ENCODE measurements around the gene NXNL2.

Gene NXNL2

DNA sequence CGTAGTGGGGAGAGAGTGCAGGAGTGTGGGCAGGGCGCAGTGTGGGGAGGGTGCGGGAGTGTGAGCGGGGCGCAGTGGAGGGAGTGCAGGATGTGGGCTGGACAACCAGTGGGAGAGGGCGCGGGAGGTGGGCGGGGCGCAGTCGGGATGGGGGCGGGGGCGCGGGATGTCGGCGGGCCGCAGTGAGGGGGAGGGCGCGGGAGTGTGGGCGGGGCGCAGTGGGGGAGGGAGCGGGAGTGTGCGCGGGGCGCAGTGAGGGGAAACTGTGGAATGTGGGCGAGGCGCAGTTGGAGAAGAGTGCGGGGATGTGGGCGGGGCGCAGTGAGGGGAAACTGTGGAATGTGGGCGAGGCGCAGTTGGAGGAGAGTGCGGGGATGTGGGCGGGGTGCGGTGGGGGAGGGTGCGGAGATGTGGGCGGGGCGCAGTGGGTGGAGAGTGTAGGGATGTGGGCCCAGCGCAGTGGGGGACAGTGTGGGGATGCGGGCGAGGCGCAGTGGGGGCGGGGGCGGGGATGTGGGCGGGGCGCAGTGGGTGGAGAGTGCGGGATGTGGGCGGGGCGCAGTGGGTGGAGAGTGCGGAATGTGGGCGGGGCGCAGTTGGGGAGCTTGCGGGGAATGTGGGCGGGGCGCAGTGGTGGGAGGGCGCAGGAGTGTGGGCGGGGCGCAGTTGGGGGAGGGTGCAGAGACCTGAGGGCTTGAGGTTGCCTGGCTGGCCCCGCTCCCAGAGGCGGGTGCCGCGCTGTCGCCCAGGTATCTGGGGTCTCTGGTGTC, at the start of gene NXNL2:
Gene NXNL2, plus strand, starts transcription at position 723 of the 770 bp plus-strand sequence. CDS start 257 bp downstream, outside the sequence.
- Mint-ChIP-seq H3K27ac (no peak within 1 kb of the TSS), H3K4me3 (peak within 1 kb of the TSS; percentile 34), H3K36me3 (ENCODE audit: low read depth) (no peaks in the 10 kb centered on the region), H3K27me3 (ENCODE audit: low read depth) (peaks cover 68% of the 10 kb centered on the region), H3K4me1 (ENCODE audit: low read depth) (peaks cover 3% of the 10 kb centered on the region), H3K9me3 (no peaks in the 10 kb centered on the region)
- DNase-seq (ENCODE audit: low spot score), result no peak

DNA sequence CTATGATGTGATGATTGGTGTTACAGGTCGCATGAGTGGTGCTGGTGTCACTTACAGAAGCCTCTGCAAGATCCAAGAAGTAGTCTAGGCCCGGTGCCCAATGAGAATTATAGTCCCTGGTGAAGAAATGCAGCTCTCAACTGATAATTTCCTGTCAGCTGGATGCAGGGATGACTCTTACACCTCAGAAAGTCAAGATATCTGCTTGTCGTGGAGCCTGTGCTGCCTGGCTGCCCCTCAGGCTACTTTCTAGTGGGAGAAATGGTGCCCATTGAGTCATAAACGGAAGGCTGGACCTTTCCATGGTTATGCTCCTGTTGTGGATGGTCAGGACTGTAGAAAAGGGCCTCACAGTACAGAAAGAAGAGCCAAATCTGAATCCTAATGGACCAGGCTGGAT, 46.8 kb upstream of the NXNL2 start:
- no peaks in the 10 kb centered on the region for H3K27me3 Mint-ChIP-seq (ENCODE audit: low read depth)
- DNase-seq (ENCODE audit: low spot score), result no peak
- H3K4me3 Mint-ChIP-seq, result no peak overlapping the region
- H3K27ac Mint-ChIP-seq, result no peak overlapping the region
- H3K9me3 Mint-ChIP-seq, result no peaks in the 10 kb centered on the region
- no peaks in the 10 kb centered on the region for H3K36me3 Mint-ChIP-seq (ENCODE audit: low read depth)
- no peaks in the 10 kb centered on the region for H3K4me1 Mint-ChIP-seq (ENCODE audit: low read depth)

DNA sequence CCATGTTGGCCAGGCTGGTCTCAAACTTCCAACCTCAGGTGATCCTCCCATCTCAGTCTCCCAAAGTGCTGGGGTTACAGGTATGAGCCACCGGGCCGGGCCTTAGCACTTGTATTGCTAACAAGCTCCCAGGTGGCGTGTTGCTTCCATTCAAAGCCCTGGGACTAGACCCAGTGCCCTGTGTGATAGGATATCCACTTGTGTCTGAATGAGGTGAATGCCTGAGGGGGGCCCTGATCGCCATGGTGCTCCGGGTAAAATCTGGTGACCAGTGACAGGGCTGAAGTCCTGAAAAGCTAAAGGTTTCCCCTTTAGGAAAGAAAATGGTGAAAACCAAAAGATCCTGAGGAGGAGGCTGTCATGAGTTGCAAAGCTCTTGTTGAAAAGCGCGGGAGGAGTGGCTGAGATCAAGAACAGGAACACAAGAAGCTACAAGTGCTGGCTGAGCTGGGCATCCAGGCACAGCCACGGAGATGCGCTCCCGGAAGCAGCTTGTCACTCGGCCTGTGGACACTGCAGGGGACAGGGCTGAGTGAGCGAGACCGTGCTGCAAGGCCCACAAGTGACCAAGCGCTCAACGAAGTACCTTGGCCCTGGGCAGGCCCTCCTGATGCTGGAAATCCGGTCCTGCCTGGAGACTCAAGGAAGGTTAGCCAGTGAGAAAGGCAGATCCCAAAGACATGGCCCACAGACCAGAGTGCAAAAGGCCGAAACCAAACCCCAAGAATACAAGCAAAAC, 39.8 kb upstream of the NXNL2 start:
- Mint-ChIP-seq H3K36me3 (ENCODE audit: low read depth) (no peaks in the 10 kb centered on the region), H3K9me3 (no peaks in the 10 kb centered on the region), H3K4me1 (ENCODE audit: low read depth) (no peaks in the 10 kb centered on the region), H3K27me3 (ENCODE audit: low read depth) (no peaks in the 10 kb centered on the region), H3K27ac (no peak overlapping the region), H3K4me3 (no peak overlapping the region)
- DNase-seq (ENCODE audit: low spot score), result no peak

DNA sequence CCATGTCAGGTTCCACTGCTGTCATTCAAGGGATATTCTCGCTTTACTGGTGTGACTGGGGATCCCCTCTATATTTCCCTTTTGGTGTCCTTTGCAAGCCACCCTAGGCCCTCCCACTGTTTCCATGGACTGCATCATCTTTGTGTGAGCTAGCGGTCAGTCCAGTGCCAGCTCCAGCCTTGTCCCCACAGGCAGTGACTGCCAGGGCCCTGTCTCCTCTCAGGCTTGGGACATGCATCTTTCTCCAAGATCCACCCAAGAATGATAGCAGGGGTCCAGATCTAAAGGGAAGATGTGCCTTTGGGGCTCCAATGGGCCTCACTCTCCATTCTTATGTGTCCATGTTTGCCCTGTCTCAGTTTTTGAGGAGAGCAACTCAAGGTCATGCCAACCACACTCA, 37.8 kb upstream of the NXNL2 start:
- Mint-ChIP-seq H3K4me3 (no peak overlapping the region), H3K9me3 (no peaks in the 10 kb centered on the region), H3K4me1 (ENCODE audit: low read depth) (no peaks in the 10 kb centered on the region), H3K36me3 (ENCODE audit: low read depth) (no peaks in the 10 kb centered on the region), H3K27me3 (ENCODE audit: low read depth) (no peaks in the 10 kb centered on the region), H3K27ac (no peak overlapping the region)
- no peak for DNase-seq (ENCODE audit: low spot score)

DNA sequence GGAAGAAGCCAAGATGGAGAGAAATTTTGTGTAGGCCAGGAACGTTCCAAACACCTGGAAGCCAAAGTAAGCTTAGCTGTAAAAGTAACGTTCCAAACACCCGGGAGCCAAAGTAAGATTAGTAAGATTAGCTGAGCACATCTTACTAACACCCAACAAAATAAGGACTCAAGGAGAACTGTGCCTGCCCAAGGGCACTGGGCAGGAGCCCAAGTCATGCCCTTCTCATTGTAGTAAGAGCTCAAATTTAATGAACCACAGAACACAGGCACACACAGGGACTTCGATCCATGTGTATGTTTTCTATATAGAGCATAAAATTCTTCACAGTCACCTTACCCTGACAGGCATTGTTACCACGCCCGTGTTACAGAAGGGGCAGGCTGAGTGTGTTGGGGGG, 36.1 kb upstream of the NXNL2 start:
- no peak for DNase-seq (ENCODE audit: low spot score)
- no peak overlapping the region for H3K4me3 Mint-ChIP-seq
- H3K9me3 Mint-ChIP-seq, result no peaks in the 10 kb centered on the region
- H3K4me1 Mint-ChIP-seq (ENCODE audit: low read depth), result no peaks in the 10 kb centered on the region
- H3K27me3 Mint-ChIP-seq (ENCODE audit: low read depth), result no peaks in the 10 kb centered on the region
- no peak overlapping the region for H3K27ac Mint-ChIP-seq
- H3K36me3 Mint-ChIP-seq (ENCODE audit: low read depth), result no peaks in the 10 kb centered on the region

- H3K4me1 Mint-ChIP-seq (ENCODE audit: low read depth), result no peaks in the 10 kb centered on the region
- no peaks in the 10 kb centered on the region for H3K27me3 Mint-ChIP-seq (ENCODE audit: low read depth)
- no peak for DNase-seq (ENCODE audit: low spot score)
- no peaks in the 10 kb centered on the region for H3K36me3 Mint-ChIP-seq (ENCODE audit: low read depth)
- H3K27ac Mint-ChIP-seq, result no peak overlapping the region
- H3K9me3 Mint-ChIP-seq, result no peaks in the 10 kb centered on the region
- no peak overlapping the region for H3K4me3 Mint-ChIP-seq
These were observed 33.9 kb upstream of the NXNL2 start for GRCh38 chr9:88501086-88501485.

GRCh38 chr9:88502552-88503034, 32.4 kb upstream of the NXNL2 start:
- Mint-ChIP-seq H3K9me3 (no peaks in the 10 kb centered on the region), H3K4me3 (no peak overlapping the region), H3K27ac (no peak overlapping the region), H3K27me3 (ENCODE audit: low read depth) (no peaks in the 10 kb centered on the region), H3K4me1 (ENCODE audit: low read depth) (no peaks in the 10 kb centered on the region), H3K36me3 (ENCODE audit: low read depth) (no peaks in the 10 kb centered on the region)
- DNase-seq (ENCODE audit: low spot score), result no peak

- Mint-ChIP-seq H3K27ac (no peak overlapping the region), H3K9me3 (no peaks in the 10 kb centered on the region), H3K4me3 (no peak overlapping the region), H3K4me1 (ENCODE audit: low read depth) (no peaks in the 10 kb centered on the region), H3K27me3 (ENCODE audit: low read depth) (no peaks in the 10 kb centered on the region), H3K36me3 (ENCODE audit: low read depth) (no peaks in the 10 kb centered on the region)
- no peak for DNase-seq (ENCODE audit: low spot score)
These were observed 31.7 kb upstream of the NXNL2 start for GRCh38 chr9:88503081-88503844.

DNA sequence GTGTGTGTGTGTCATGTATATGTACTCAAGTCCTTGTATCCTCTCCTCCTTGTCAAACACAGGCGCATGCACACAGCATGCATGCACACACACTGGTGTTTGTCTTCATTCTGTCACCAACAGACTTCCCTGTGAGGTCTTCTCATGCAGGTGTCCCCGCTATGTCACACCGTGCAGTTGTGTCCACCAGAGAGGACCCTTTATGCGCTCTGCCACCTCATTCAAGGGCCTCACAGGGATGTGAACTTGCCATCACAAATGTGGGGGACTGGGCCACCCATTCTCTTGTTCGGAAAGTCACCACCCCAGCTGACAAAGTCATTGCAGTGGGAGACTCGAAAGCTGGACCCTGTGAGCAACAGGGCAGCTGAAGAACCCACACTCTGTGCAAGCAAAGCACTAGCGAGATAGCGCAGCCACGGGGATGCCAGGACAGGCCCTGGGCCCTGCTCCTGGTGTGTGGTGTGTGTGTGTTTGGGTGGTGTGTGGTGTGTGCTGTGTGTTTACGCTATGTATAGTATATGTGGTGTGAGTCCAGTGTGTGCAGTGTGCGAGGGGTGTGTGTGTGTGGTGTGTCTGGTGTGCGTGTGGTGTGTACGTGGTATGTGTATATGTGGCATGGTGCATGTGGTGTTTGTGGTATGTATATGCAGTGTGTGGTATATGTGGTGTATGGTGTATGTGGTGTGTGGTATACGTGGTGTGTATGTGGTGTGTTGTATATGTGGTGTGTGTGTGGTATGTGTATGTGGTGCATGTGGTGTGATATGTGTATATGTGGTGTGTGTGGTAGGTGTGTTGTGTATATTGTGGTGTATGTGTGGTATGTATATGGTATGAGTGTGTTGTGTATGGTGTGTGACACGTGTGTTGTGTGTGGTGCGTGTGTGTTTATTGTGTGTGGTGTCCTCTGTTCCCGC, 30.9 kb upstream of the NXNL2 start:
- Mint-ChIP-seq H3K9me3 (no peaks in the 10 kb centered on the region), H3K27ac (no peak overlapping the region), H3K4me1 (ENCODE audit: low read depth) (no peaks in the 10 kb centered on the region), H3K36me3 (ENCODE audit: low read depth) (no peaks in the 10 kb centered on the region), H3K4me3 (no peak overlapping the region), H3K27me3 (ENCODE audit: low read depth) (no peaks in the 10 kb centered on the region)
- no peak for DNase-seq (ENCODE audit: low spot score)

DNA sequence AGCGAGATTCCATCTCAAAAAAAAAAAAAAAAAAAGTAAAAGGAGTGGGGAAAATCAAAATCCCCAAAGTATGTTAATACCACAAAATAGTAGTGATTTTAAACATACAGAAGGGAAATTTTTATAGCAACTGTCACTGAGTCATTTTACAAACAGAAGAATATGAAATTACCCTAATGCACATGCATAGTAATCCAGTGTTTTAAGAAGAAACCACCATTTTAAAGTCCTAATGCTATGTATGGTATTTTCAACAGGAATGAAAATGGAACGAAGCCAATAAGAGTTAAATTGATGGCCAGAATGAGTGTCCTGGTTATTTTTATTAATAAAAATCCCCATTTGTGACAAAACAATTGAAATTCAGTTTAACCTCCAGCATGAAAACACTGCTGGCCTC, 26.7 kb upstream of the NXNL2 start:
- Mint-ChIP-seq H3K4me1 (ENCODE audit: low read depth) (no peaks in the 10 kb centered on the region), H3K9me3 (no peaks in the 10 kb centered on the region), H3K27me3 (ENCODE audit: low read depth) (no peaks in the 10 kb centered on the region), H3K4me3 (no peak overlapping the region), H3K36me3 (ENCODE audit: low read depth) (no peaks in the 10 kb centered on the region), H3K27ac (no peak overlapping the region)
- DNase-seq (ENCODE audit: low spot score), result no peak

GRCh38 chr9:88511906-88512305, 23.1 kb upstream of the NXNL2 start:
- Mint-ChIP-seq H3K36me3 (ENCODE audit: low read depth) (no peaks in the 10 kb centered on the region), H3K27me3 (ENCODE audit: low read depth) (no peaks in the 10 kb centered on the region), H3K9me3 (no peaks in the 10 kb centered on the region), H3K4me3 (no peak overlapping the region), H3K4me1 (ENCODE audit: low read depth) (no peaks in the 10 kb centered on the region), H3K27ac (no peak overlapping the region)
- no peak for DNase-seq (ENCODE audit: low spot score)

DNA sequence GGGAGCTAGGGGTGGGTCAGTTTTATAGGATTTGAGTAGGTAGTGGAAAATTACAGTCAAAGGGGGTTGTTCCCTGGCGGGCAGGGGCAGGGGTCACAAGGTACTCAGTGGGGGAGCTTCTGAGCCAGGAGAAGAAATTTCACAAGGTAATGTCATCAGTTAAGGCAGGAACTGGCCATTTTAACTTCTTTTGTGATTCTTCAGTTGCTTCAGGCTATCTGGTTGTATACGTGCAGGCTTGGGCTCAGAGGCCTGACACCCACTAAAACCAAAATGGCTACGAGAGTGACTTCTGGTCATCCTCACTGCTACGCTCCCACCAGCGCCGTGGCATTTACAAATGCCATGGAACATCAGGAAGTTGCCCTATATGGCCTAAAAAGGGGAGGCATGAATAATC, 20.7 kb upstream of the NXNL2 start:
- Mint-ChIP-seq H3K9me3 (no peaks in the 10 kb centered on the region), H3K27ac (no peak overlapping the region), H3K36me3 (ENCODE audit: low read depth) (no peaks in the 10 kb centered on the region), H3K4me1 (ENCODE audit: low read depth) (no peaks in the 10 kb centered on the region), H3K4me3 (no peak overlapping the region), H3K27me3 (ENCODE audit: low read depth) (no peaks in the 10 kb centered on the region)
- no peak for DNase-seq (ENCODE audit: low spot score)

DNA sequence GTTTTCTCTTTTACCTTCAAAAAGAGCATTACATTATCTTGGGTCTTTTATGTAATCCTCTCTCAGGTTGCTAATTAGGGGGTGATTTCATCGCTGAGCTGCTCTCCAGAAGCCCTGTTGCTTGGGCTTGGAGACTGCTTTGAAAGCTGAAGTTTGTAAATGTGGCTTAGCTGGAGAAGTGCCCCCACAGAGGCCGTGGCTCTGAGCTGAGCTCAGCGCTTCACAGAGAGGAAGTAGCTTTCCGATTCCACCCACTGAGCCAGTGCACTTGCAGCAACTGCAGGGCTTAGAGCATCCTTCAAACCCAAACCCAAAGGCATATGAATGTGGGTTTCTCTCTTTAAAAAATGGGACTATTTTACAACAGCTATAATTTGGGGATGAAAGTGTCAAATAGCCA, 13.7 kb upstream of the NXNL2 start:
- H3K27me3 Mint-ChIP-seq (ENCODE audit: low read depth), result peaks cover 7% of the 10 kb centered on the region
- no peak overlapping the region for H3K4me3 Mint-ChIP-seq
- H3K27ac Mint-ChIP-seq, result no peak overlapping the region
- no peak for DNase-seq (ENCODE audit: low spot score)
- no peaks in the 10 kb centered on the region for H3K4me1 Mint-ChIP-seq (ENCODE audit: low read depth)
- H3K9me3 Mint-ChIP-seq, result no peaks in the 10 kb centered on the region
- no peaks in the 10 kb centered on the region for H3K36me3 Mint-ChIP-seq (ENCODE audit: low read depth)

All from T-helper 2 cell treated with Interferon-gamma antibody and Interleukin-4, amounts not matched to agents 5 μg/mL and 100 μg/mL, for 36 hours (primary cell).